Stimulated activated CD4-positive, alpha-beta T cell treated with anti-CD3 and anti-CD28 coated beads, Interleukin-1b, Interleukin-23, amount 100 ng/mL, for 24 hours (primary cell): ENCODE measurements around the gene GREM2.

Experiments used
- DNase-seq, 4 experiments: peaks; one replicate each; pipeline ENCODE4 v3.0.0-alpha.2; 2020; ENCODE audit warnings: low read depth in 4 of 4, low spot score in 1 of 4

Gene GREM2

GRCh38 chr1:240462277-240462676 lies 149.7 kb downstream of the GREM2 start:
- DNase-seq: no peak

- DNase-seq: no peak
Observed at GRCh38 chr1:240457203-240457602, 154.8 kb downstream of the GREM2 start.

- DNase-seq: no peak
Observed at GRCh38 chr1:240455228-240455821, 156.6 kb downstream of the GREM2 start.

- DNase-seq: no peak
Observed at GRCh38 chr1:240445369-240445768, 166.6 kb downstream of the GREM2 start.

- no peak for DNase-seq
Observed at GRCh38 chr1:240441669-240442068, 170.3 kb downstream of the GREM2 start.
